ENCODE measurements around the gene CFAP73. TPM values are rescaled to one million over a fixed set of nuclear protein-coding genes. Genes with fewer than 3 reads are reported as not detected.
A peak's percentile ranks its signal among the peaks of the same experiment; 100 is the strongest.

Gene CFAP73
- total RNA-seq, 6 experiments from 2014 or later: 0.15 TPM; not detected in 5

- 78% methylated on average over 3 of the region's 3 CpGs for WGBS (ENCODE audit: insufficient coverage, low coverage, low lambda C conversion rate, missing lambda C conversion rate)
- ATAC-seq: no peak
- peaks cover 0 to 33% (median 24%) of the 10 kb centered on the region in 4 donors for H3K36me3 ChIP-seq
- DNase-seq: no peak
- peaks cover 0 to 19% (median 6%) of the 10 kb centered on the region in 4 donors for H3K4me1 ChIP-seq
- H3K27ac ChIP-seq: no peak overlapping the region
- no peak overlapping the region for H3K4me3 ChIP-seq
- H3K9me3 ChIP-seq: no peaks in the 10 kb centered on the region
- H3K27me3 ChIP-seq: no peaks in the 10 kb centered on the region
- TF ChIP-seq POLR2A (IDR thresholded peaks at IDR 0.05) (no peak), CTCF (IDR thresholded peaks at IDR 0.05) (no peak)
- intact Hi-C loops (cut with DNase I): no loop called here
Measured at GRCh38 chr12:113181975-113182374, 32.5 kb downstream of the CFAP73 start.

DNA sequence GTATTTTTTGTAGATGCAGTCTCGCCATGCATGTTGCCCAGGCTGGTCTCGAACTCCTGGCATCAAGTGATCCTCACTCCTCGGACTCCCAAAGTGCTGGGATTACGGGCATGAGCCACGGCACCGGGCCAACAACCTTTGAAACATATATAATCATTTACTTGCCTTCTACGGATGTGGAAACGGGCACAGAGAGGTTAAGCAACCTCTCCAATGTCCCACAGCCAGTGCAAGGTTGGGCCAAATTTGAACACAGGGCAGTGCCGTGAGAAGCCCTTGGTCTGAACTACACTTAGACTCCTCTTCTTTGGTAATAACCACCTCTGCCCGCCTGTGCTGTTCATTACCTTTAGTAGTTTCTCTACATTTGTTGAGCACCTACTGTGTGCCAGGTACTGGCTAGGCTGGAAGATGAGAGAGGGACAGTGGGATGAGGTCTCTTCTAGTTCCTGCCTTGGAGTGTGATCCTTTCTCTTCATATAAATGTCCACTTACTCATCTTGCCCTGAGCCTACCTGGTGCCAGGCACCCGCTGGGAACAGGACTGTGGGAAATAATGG is 33.6 kb downstream of the CFAP73 start:
- Histone ChIP-seq H3K4me3 (no peak overlapping the region), H3K4me1 (peaks cover 0 to 27% (median 8%) of the 10 kb centered on the region in 4 donors), H3K36me3 (peaks cover 0 to 27% (median 16%) of the 10 kb centered on the region in 4 donors), H3K27ac (no peak overlapping the region), H3K9me3 (no peaks in the 10 kb centered on the region), H3K27me3 (no peaks in the 10 kb centered on the region)
- no peak for ATAC-seq
- TF ChIP-seq CTCF (IDR thresholded peaks at IDR 0.05) (no peak), POLR2A (IDR thresholded peaks at IDR 0.05) (no peak)
- intact Hi-C loops (cut with DNase I): no loop called here
- 85% methylated on average over 10 of the region's 11 CpGs for WGBS (ENCODE audit: insufficient coverage, low coverage, low lambda C conversion rate, missing lambda C conversion rate)
- no peak for DNase-seq

GRCh38 chr12:113184098-113184899 is 34.8 kb downstream of the CFAP73 start:
- H3K27me3 ChIP-seq: no peaks in the 10 kb centered on the region
- intact Hi-C loops (cut with DNase I): no loop called here
- H3K36me3 ChIP-seq: peaks cover 0 to 15% (median 9%) of the 10 kb centered on the region in 4 donors
- peak overlapping the region; percentile 91 to 98 (median 97) for H3K4me3 ChIP-seq
- no peaks in the 10 kb centered on the region for H3K9me3 ChIP-seq
- ATAC-seq (peak; percentile 31 to 48 (median 42)), DNase-seq (peak in 1 of 3 donors; percentile 67)
- peak overlapping the region in 2 of 3 donors; percentile 93 to 97 for H3K27ac ChIP-seq
- peaks cover 0 to 30% (median 8%) of the 10 kb centered on the region in 4 donors for H3K4me1 ChIP-seq
- TF ChIP-seq CTCF (IDR thresholded peaks at IDR 0.05): no peak
- no peak for TF ChIP-seq POLR2A (IDR thresholded peaks at IDR 0.05)
- WGBS (ENCODE audit: insufficient coverage, low coverage, low lambda C conversion rate, missing lambda C conversion rate): 23% methylated on average over 23 of the region's 26 CpGs

- peaks cover 0 to 9% (median 5%) of the 10 kb centered on the region in 4 donors for H3K36me3 ChIP-seq
- H3K27ac ChIP-seq: peak overlapping the region; percentile 93 to 98 (median 97)
- TF ChIP-seq CTCF (IDR thresholded peaks at IDR 0.05) (no peak), POLR2A (IDR thresholded peaks at IDR 0.05) (no peak)
- DNase-seq (peak; percentile 89 to 93 (median 92)), ATAC-seq (peak; percentile 79 to 88 (median 84))
- WGBS (ENCODE audit: insufficient coverage, low coverage, low lambda C conversion rate, missing lambda C conversion rate): 0% methylated on average over 3 of the region's 20 CpGs
- no peaks in the 10 kb centered on the region for H3K9me3 ChIP-seq
- peak overlapping the region; percentile 91 to 98 (median 97) for H3K4me3 ChIP-seq
- peaks cover 0 to 35% (median 8%) of the 10 kb centered on the region in 4 donors for H3K4me1 ChIP-seq
- intact Hi-C loops (cut with DNase I): no loop called here
- no peaks in the 10 kb centered on the region for H3K27me3 ChIP-seq
Measured at GRCh38 chr12:113184900-113185179, 35.3 kb downstream of the CFAP73 start.

Data from right lobe of liver (tissue), 6 donors.